WTC11 (cell line): ENCODE data around the gene ZMIZ1. TPM values are rescaled to one million over a fixed set of nuclear protein-coding genes. Genes with fewer than 3 reads are reported as not detected.

ENCODE experiments used
- ATAC-seq: fragments of 200-7000 bp; cut with Tn5 transposase; 2 replicates; pipeline ENCODE4 v1.10.0; 2021; ENCODE audit warnings: mild to moderate bottlenecking, moderate library complexity
- CTCF ChIA-PET: fragments of 300-600 bp; sonication (Branson Sonifier 250); formaldehyde crosslinking; loops from one replicate; lab custom pipeline; 2021; ENCODE audit warnings: antibody characterized with exemption; lab: Charles Lee
- POLR2A ChIA-PET: fragments of 350-600 bp; sonication (Branson Sonifier 250); formaldehyde crosslinking; loops from one replicate; lab custom pipeline; 2021; ENCODE audit warnings: antibody characterized with exemption; lab: Charles Lee
- DNase-seq: peaks from one replicate; pipeline ENCODE4 v3.0.0; 2021; ENCODE audit warnings: low spot score
- H3K27ac Mint-ChIP-seq: 2 replicates; pipeline ENCODE4 v1.8.0; 2021; ENCODE audit warnings: mixed read lengths
- H3K27me3 Mint-ChIP-seq: 2 replicates; pipeline ENCODE4 v1.8.0; 2021; ENCODE audit warnings: low read depth, mild to moderate bottlenecking, moderate library complexity, mixed read lengths
- H3K36me3 Mint-ChIP-seq: 2 replicates; pipeline ENCODE4 v1.8.0; 2021; ENCODE audit warnings: mixed read lengths
- H3K4me1 Mint-ChIP-seq: 2 replicates; pipeline ENCODE4 v1.8.0; 2022; ENCODE audit warnings: mixed read lengths
- H3K4me3 Mint-ChIP-seq: 2 replicates; pipeline ENCODE4 v1.8.0; 2021; ENCODE audit warnings: mild to moderate bottlenecking, moderate library complexity, mixed read lengths
- H3K9me3 Mint-ChIP-seq: 2 replicates; pipeline ENCODE4 v1.8.0; 2021; ENCODE audit warnings: mixed read lengths
- ATF2 ChIP-seq: sonication (generic); formaldehyde crosslinking; IDR thresholded peaks from 2 replicates; pipeline ENCODE4 v1.8.1; 2022; ENCODE audit warnings: low read depth, missing genetic modification reagents, borderline replicate concordance
- CBFB ChIP-seq: sonication (generic); formaldehyde crosslinking; IDR thresholded peaks from 2 replicates; pipeline ENCODE4 v1.8.1; 2022; ENCODE audit warnings: mild to moderate bottlenecking, low read depth, missing genetic modification reagents
- EMX1 ChIP-seq: fragments of 250-450 bp; sonication (Bioruptor Pico); IDR thresholded peaks from 2 replicates; pipeline ENCODE4 v1.8.0; 2021; ENCODE audit warnings: mild to moderate bottlenecking
- ESRRA ChIP-seq: sonication (generic); formaldehyde crosslinking; IDR thresholded peaks from 2 replicates; pipeline ENCODE4 v1.8.1; 2022; ENCODE audit warnings: mild to moderate bottlenecking, missing genetic modification reagents, borderline replicate concordance
- FOXJ3 ChIP-seq: sonication (generic); formaldehyde crosslinking; IDR thresholded peaks from 2 replicates; pipeline ENCODE4 v1.9.0; 2021; ENCODE audit warnings: missing genetic modification reagents, mild to moderate bottlenecking, borderline replicate concordance
- FOXP1 ChIP-seq: sonication (generic); formaldehyde crosslinking; IDR thresholded peaks from 2 replicates; pipeline ENCODE4 v1.8.0; 2022; ENCODE audit warnings: missing genetic modification reagents, mild to moderate bottlenecking, moderate library complexity, borderline replicate concordance
- GRHL2 ChIP-seq: fragments of 250-450 bp; sonication (Bioruptor Pico); IDR thresholded peaks from 2 replicates; pipeline ENCODE4 v1.8.0; 2022; ENCODE audit warnings: mild to moderate bottlenecking, moderate library complexity; ENCODE audit not compliant: insufficient replicate concordance, severe bottlenecking
- HMGXB4 ChIP-seq: sonication (generic); formaldehyde crosslinking; IDR thresholded peaks from 2 replicates; pipeline ENCODE4 v1.8.1; 2023; ENCODE audit warnings: mild to moderate bottlenecking, moderate library complexity, missing genetic modification reagents
- JAZF1 ChIP-seq: fragments of 250-450 bp; sonication (Bioruptor Pico); IDR thresholded peaks from 2 replicates; pipeline ENCODE4 v1.9.0; 2021; ENCODE audit warnings: moderate library complexity, mild to moderate bottlenecking, inconsistent platforms
- MAX ChIP-seq: sonication (generic); formaldehyde crosslinking; IDR thresholded peaks from 2 replicates; pipeline ENCODE4 v1.8.0; 2022; ENCODE audit warnings: mild to moderate bottlenecking, missing genetic modification reagents
- MLX ChIP-seq: sonication (generic); formaldehyde crosslinking; IDR thresholded peaks from 2 replicates; pipeline ENCODE4 v1.8.1; 2023; ENCODE audit warnings: mild to moderate bottlenecking, missing genetic modification reagents, moderate library complexity
- NFATC4 ChIP-seq: fragments of 250-450 bp; sonication (Bioruptor Pico); IDR thresholded peaks from 2 replicates; pipeline ENCODE4 v1.9.0; 2021; ENCODE audit warnings: mild to moderate bottlenecking
- NR3C1 ChIP-seq: sonication (generic); formaldehyde crosslinking; conservative IDR thresholded peaks from 2 replicates; pipeline ENCODE4 v1.8.1; 2023; ENCODE audit warnings: low read depth, mild to moderate bottlenecking, missing genetic modification reagents
- PREB ChIP-seq: sonication (generic); formaldehyde crosslinking; IDR thresholded peaks from 2 replicates; pipeline ENCODE4 v1.8.1; 2022; ENCODE audit warnings: mild to moderate bottlenecking, missing genetic modification reagents, moderate library complexity, borderline replicate concordance
- ZBTB43 ChIP-seq: sonication (generic); formaldehyde crosslinking; IDR thresholded peaks from 2 replicates; pipeline ENCODE4 v1.8.1; 2023; ENCODE audit warnings: mild to moderate bottlenecking, missing genetic modification reagents
- ZNF138 ChIP-seq: sonication (generic); formaldehyde crosslinking; conservative IDR thresholded peaks from 2 replicates; pipeline ENCODE4 v1.8.1; 2022; ENCODE audit warnings: mild to moderate bottlenecking, moderate library complexity, missing genetic modification reagents
- ZNF219 ChIP-seq: sonication (generic); formaldehyde crosslinking; IDR thresholded peaks from 2 replicates; pipeline ENCODE4 v1.8.0; 2023; ENCODE audit warnings: missing genetic modification reagents, mild to moderate bottlenecking, borderline replicate concordance
- ZNF281 ChIP-seq: sonication (generic); formaldehyde crosslinking; IDR thresholded peaks from 2 replicates; pipeline ENCODE4 v1.8.0; 2023; ENCODE audit warnings: mild to moderate bottlenecking, missing genetic modification reagents
- ZNF396 ChIP-seq: fragments of 250-450 bp; sonication (Bioruptor Pico); IDR thresholded peaks from 2 replicates; pipeline ENCODE4 v1.8.0; 2021; ENCODE audit warnings: mild to moderate bottlenecking, moderate library complexity, borderline replicate concordance
- ZNF512 ChIP-seq: sonication (generic); formaldehyde crosslinking; IDR thresholded peaks from 2 replicates; pipeline ENCODE4 v1.8.1; 2022; ENCODE audit warnings: missing genetic modification reagents, borderline replicate concordance
- total RNA-seq: library from RNA; stranded (reverse); gene quantifications from 3 replicates; pipeline ENCODE4 v1.2.3, GENCODE V29; 2021

ZMIZ1 gene
- total RNA-seq, 1 experiment from 2014 or later = 44.4 TPM

- TF ChIP-seq GRHL2 (CRISPR knock-in tag) (no peak), NFATC4 (CRISPR knock-in tag) (no peak), JAZF1 (CRISPR knock-in tag) (no peak), ZNF512 (CRISPR knock-in tag) (no peak), PREB (CRISPR knock-in tag) (no peak), ZBTB43 (no peak), MLX (no peak)
- peaks cover 56% of the 10 kb centered on the region for H3K36me3 Mint-ChIP-seq
- no peak overlapping the region for H3K27ac Mint-ChIP-seq
- H3K4me3 Mint-ChIP-seq = no peak overlapping the region
- ChIA-PET POLR2A (no interaction called here), CTCF (interaction anchor here (0.6 to 3.1 kb wide), 2 partner anchors 8 to 116 kb away, joined by 3 to 21 read pairs; partner anchors contain the start of gene PPIF)
- no peaks in the 10 kb centered on the region for H3K27me3 Mint-ChIP-seq
- no peaks in the 10 kb centered on the region for H3K4me1 Mint-ChIP-seq
- no peak for ATAC-seq
- DNase-seq = no peak
- peaks cover 16% of the 10 kb centered on the region for H3K9me3 Mint-ChIP-seq
These were observed 286.8 kb downstream of the ZMIZ1 start for GRCh38 chr10:79355420-79356017.

- POLR2A ChIA-PET = no interaction called here
- Mint-ChIP-seq H3K27me3 (no peaks in the 10 kb centered on the region), H3K27ac (no peak overlapping the region), H3K4me3 (no peak overlapping the region), H3K36me3 (peaks cover 56% of the 10 kb centered on the region), H3K4me1 (no peaks in the 10 kb centered on the region), H3K9me3 (peaks cover 16% of the 10 kb centered on the region)
- ATAC-seq (no peak), DNase-seq (no peak)
- CTCF ChIA-PET = interaction anchor here (0.6 to 3.1 kb wide), 2 partner anchors 8 to 116 kb away, joined by 3 to 21 read pairs; partner anchors contain the start of gene PPIF
- no peak for TF ChIP-seq EMX1 (CRISPR knock-in tag)
- TF ChIP-seq CBFB (CRISPR knock-in tag) = no peak
- no peak for TF ChIP-seq FOXP1 (CRISPR knock-in tag)
- no peak for TF ChIP-seq ATF2
- no peak for TF ChIP-seq ZNF138 (CRISPR knock-in tag)
- TF ChIP-seq ESRRA (CRISPR knock-in tag) = no peak
- TF ChIP-seq ZNF396 = no peak
- no peak for TF ChIP-seq NR3C1 (CRISPR knock-in tag)
- no peak for TF ChIP-seq ZBTB43
- no peak for TF ChIP-seq ZNF281 (CRISPR knock-in tag)
- no peak for TF ChIP-seq JAZF1 (CRISPR knock-in tag)
- TF ChIP-seq MAX (CRISPR knock-in tag) = no peak
- TF ChIP-seq HMGXB4 (CRISPR knock-in tag) = no peak
- no peak for TF ChIP-seq ZNF219 (CRISPR knock-in tag)
- TF ChIP-seq FOXJ3 (CRISPR knock-in tag) = no peak
These were observed 287.3 kb downstream of the ZMIZ1 start for GRCh38 chr10:79356104-79356503.
